Measurements from ENCODE around the gene FAM133A.

Gene FAM133A

GRCh38 chrX:93673869-93674271 is at the start of gene FAM133A:
TSS of gene FAM133A (plus strand) at chrX:93674206. CDS start at chrX:93709420, 35,214 bp downstream.
- TF ChIP-seq CTCF (IDR thresholded peaks at IDR 0.05; ENCODE audit: insufficient read depth, low read length, missing control alignments): no peak
- POLR2A ChIA-PET: no interaction called here
- CTCF ChIA-PET: no interaction called here
- H3K4me3 ChIP-seq (ENCODE audit: low read depth, low read length): peak within 1 kb of the TSS; percentile 68
- no peak for DNase-seq (ENCODE audit: low read depth, low spot score)

- ChIA-PET CTCF (no interaction called here), POLR2A (no interaction called here)
- TF ChIP-seq CTCF (IDR thresholded peaks at IDR 0.05; ENCODE audit: insufficient read depth, low read length, missing control alignments): no peak
- H3K4me3 ChIP-seq (ENCODE audit: low read depth, low read length): no peak overlapping the region
- no peak for DNase-seq (ENCODE audit: low read depth, low spot score)
Measured at GRCh38 chrX:93637591-93637990, 36.4 kb upstream of the FAM133A start.

GRCh38 chrX:93649381-93649780 is 24.6 kb upstream of the FAM133A start:
- ChIA-PET POLR2A (no interaction called here), CTCF (no interaction called here)
- no peak overlapping the region for H3K4me3 ChIP-seq (ENCODE audit: low read depth, low read length)
- no peak for DNase-seq (ENCODE audit: low read depth, low spot score)
- no peak for TF ChIP-seq CTCF (IDR thresholded peaks at IDR 0.05; ENCODE audit: insufficient read depth, low read length, missing control alignments)

GRCh38 chrX:93660575-93660974 is 13.4 kb upstream of the FAM133A start:
- TF ChIP-seq CTCF (IDR thresholded peaks at IDR 0.05; ENCODE audit: insufficient read depth, low read length, missing control alignments): no peak
- no peak for DNase-seq (ENCODE audit: low read depth, low spot score)
- POLR2A ChIA-PET: no interaction called here
- H3K4me3 ChIP-seq (ENCODE audit: low read depth, low read length): no peak overlapping the region
- CTCF ChIA-PET: no interaction called here

- CTCF ChIA-PET: no interaction called here
- peak within 1 kb of the TSS; percentile 68 for H3K4me3 ChIP-seq (ENCODE audit: low read depth, low read length)
- POLR2A ChIA-PET: no interaction called here
- TF ChIP-seq CTCF (IDR thresholded peaks at IDR 0.05; ENCODE audit: insufficient read depth, low read length, missing control alignments): no peak
- DNase-seq (ENCODE audit: low read depth, low spot score): no peak
Measured at GRCh38 chrX:93673056-93673868, 744 bp upstream of the FAM133A start, which contains the start of gene NAP1L3. TSS of gene NAP1L3 (minus strand) at chrX:93673578. CDS start at chrX:93673304, 274 bp downstream.

- CTCF ChIA-PET: no interaction called here
- POLR2A ChIA-PET: no interaction called here
- no peak overlapping the region for H3K4me3 ChIP-seq (ENCODE audit: low read depth, low read length)
- DNase-seq (ENCODE audit: low read depth, low spot score): no peak
- no peak for TF ChIP-seq CTCF (IDR thresholded peaks at IDR 0.05; ENCODE audit: insufficient read depth, low read length, missing control alignments)
Measured at GRCh38 chrX:93695981-93696380, 22.0 kb downstream of the FAM133A start.

Data from AG04449 (cell line).